GM12892 (cell line): Measurements from ENCODE around the gene AHNAK2.
"Not testable (repeated sequence)": the region's sequence is repeated elsewhere in the genome, so short reads cannot be mapped to it uniquely, and the experiment has no call there.

Source experiments
- DNase-seq: peaks from one replicate; pipeline ENCODE4 v3.0.0; 2011; ENCODE audit not compliant: insufficient read length
- FAIRE-seq: peaks from 2 replicates; lab custom pipeline; 2011; peaks lifted over from hg19 to GRCh38; lab: Jason Lieb, UNC
- POLR2A ChIP-seq: IDR thresholded peaks from 2 replicates; pipeline ENCODE4 v1.6.1; 2011; ENCODE audit warnings: low read depth, low read length, control low read depth
- POLR2AphosphoS5 ChIP-seq: IDR thresholded peaks from 2 replicates; pipeline ENCODE4 v1.6.1; 2011; ENCODE audit warnings: low read depth, low read length, control low read depth
- TAF1 ChIP-seq: IDR thresholded peaks from 2 replicates; pipeline ENCODE4 v1.6.1; 2011; ENCODE audit warnings: low read depth, mild to moderate bottlenecking, control low read depth, low read length, borderline replicate concordance

The AHNAK2 gene

GRCh38 chr14:104927901-104928300 is 50.3 kb downstream of the AHNAK2 start:
- no peak for TF ChIP-seq POLR2AphosphoS5
- no peak for TF ChIP-seq POLR2A
- no peak for TF ChIP-seq TAF1
- no peak for FAIRE-seq
- no peak for DNase-seq

GRCh38 chr14:104927432-104927816 is 50.8 kb downstream of the AHNAK2 start:
- FAIRE-seq (peak; percentile 42), DNase-seq (no peak)
- TF ChIP-seq POLR2A (no peak), POLR2AphosphoS5 (no peak), TAF1 (no peak)

GRCh38 chr14:104926619-104927431 is 51.3 kb downstream of the AHNAK2 start:
- peak; percentile 91 for DNase-seq
- FAIRE-seq, result peak; percentile 98
- TF ChIP-seq POLR2AphosphoS5 (no peak), TAF1 (no peak), POLR2A (no peak)

- no peak for TF ChIP-seq POLR2A
- TF ChIP-seq TAF1, result no peak
- no peak for TF ChIP-seq POLR2AphosphoS5
- DNase-seq, result no peak
- FAIRE-seq, result no peak
Observed at GRCh38 chr14:104925855-104926609, 52.1 kb downstream of the AHNAK2 start.

GRCh38 chr14:104925214-104925854 is 52.8 kb downstream of the AHNAK2 start:
- TF ChIP-seq POLR2A (no peak), POLR2AphosphoS5 (no peak), TAF1 (no peak)
- no peak for DNase-seq
- FAIRE-seq, result no peak

- DNase-seq (no peak), FAIRE-seq (peak; percentile 63)
- no peak for TF ChIP-seq POLR2AphosphoS5
Observed at GRCh38 chr14:104924421-104925213, 53.6 kb downstream of the AHNAK2 start, which contains the start of gene PLD4. Gene PLD4, plus strand, starts transcription at chr14:104924879. Its CDS starts 2,262 bp downstream, at chr14:104927141.

GRCh38 chr14:104923640-104924420 is 54.3 kb downstream of the AHNAK2 start:
- no peak for FAIRE-seq
- TF ChIP-seq POLR2A (no peak), TAF1 (no peak), POLR2AphosphoS5 (no peak)
- no peak for DNase-seq

GRCh38 chr14:104919993-104920315 is 58.2 kb downstream of the AHNAK2 start:
- FAIRE-seq (no peak), DNase-seq (no peak)
- TF ChIP-seq POLR2A (no peak), TAF1 (no peak), POLR2AphosphoS5 (no peak)

- FAIRE-seq, DNase-seq: not testable (repeated sequence)
Observed at GRCh38 chr14:104919152-104919992, 58.8 kb downstream of the AHNAK2 start.

- TF ChIP-seq POLR2A (no peak), POLR2AphosphoS5 (no peak), TAF1 (no peak)
- FAIRE-seq, result no peak
- no peak for DNase-seq
Observed at GRCh38 chr14:104917993-104918392, 60.2 kb downstream of the AHNAK2 start.
